ENCODE data around the gene AIF1L. TPM values are rescaled to one million over a fixed set of nuclear protein-coding genes. Genes with fewer than 3 reads are reported as not detected.

Gene AIF1L
- total and polyA plus RNA-seq, 3 donors from 2014 or later, result 8.3 to 24.6 (median 14.9) TPM

DNA sequence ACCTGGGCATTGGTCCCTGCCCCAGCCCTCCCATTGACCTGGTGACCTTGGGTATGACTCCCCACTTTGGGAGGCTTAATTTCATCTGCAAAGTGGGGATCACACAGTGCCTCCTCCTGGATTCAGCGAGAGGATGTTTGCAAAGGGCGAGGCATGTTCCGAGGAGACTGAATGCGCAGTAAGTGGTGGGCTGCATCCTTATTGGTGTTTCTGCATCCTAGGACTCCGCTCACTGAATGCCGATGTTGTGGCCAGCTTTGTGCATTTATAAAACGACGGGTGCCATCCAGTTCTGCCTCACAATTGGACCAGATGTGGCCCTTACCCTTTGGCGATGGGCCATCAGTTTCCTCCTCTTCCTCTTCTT, 23.5 kb upstream of the AIF1L start:
- no peaks in the 10 kb centered on the region for H3K36me3 ChIP-seq (ENCODE audit: low read depth, missing control alignments)
- TF ChIP-seq, protein P1, sequence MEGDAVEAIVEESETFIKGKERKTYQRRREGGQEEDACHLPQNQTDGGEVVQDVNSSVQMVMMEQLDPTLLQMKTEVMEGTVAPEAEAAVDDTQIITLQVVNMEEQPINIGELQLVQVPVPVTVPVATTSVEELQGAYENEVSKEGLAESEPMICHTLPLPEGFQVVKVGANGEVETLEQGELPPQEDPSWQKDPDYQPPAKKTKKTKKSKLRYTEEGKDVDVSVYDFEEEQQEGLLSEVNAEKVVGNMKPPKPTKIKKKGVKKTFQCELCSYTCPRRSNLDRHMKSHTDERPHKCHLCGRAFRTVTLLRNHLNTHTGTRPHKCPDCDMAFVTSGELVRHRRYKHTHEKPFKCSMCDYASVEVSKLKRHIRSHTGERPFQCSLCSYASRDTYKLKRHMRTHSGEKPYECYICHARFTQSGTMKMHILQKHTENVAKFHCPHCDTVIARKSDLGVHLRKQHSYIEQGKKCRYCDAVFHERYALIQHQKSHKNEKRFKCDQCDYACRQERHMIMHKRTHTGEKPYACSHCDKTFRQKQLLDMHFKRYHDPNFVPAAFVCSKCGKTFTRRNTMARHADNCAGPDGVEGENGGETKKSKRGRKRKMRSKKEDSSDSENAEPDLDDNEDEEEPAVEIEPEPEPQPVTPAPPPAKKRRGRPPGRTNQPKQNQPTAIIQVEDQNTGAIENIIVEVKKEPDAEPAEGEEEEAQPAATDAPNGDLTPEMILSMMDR (IDR thresholded peaks at IDR 0.05), result no peak
- no peaks in the 10 kb centered on the region for H3K4me1 ChIP-seq
- intact Hi-C loops (cut with DNase I; ENCODE audit: low total_unique reads), result no loop called here
- H3K27me3 ChIP-seq, result no peaks in the 10 kb centered on the region
- WGBS, 2 donors, result 86 to 91% methylated on average over 8 to 9 of the region's 9 CpGs
- H3K9me3 ChIP-seq, result no peaks in the 10 kb centered on the region
- DNase-seq, result no peak
- H3K27ac ChIP-seq, result no peak overlapping the region
- H3K4me3 ChIP-seq, result no peak overlapping the region

- TF ChIP-seq, protein P1 (IDR thresholded peaks at IDR 0.05), result no peak
- no peak for TF ChIP-seq POLR2A (IDR thresholded peaks at IDR 0.05)
- Histone ChIP-seq H3K4me3 (no peak overlapping the region), H3K4me1 (no peaks in the 10 kb centered on the region), H3K36me3 (ENCODE audit: low read depth, missing control alignments) (no peaks in the 10 kb centered on the region), H3K9me3 (no peaks in the 10 kb centered on the region), H3K27me3 (no peaks in the 10 kb centered on the region), H3K27ac (no peak overlapping the region)
- intact Hi-C loops (cut with DNase I; ENCODE audit: low total_unique reads), result no loop called here
- 85 to 86% methylated on average over 11 to 15 of the region's 15 CpGs for WGBS, 2 donors
- DNase-seq, result no peak
Measured at GRCh38 chr9:131076347-131077195, 19.8 kb upstream of the AIF1L start.

GRCh38 chr9:131078427-131079366, 17.6 kb upstream of the AIF1L start:
- Histone ChIP-seq H3K27ac (no peak overlapping the region), H3K4me3 (no peak overlapping the region), H3K36me3 (ENCODE audit: low read depth, missing control alignments) (no peaks in the 10 kb centered on the region), H3K9me3 (no peaks in the 10 kb centered on the region), H3K27me3 (no peaks in the 10 kb centered on the region), H3K4me1 (no peaks in the 10 kb centered on the region)
- TF ChIP-seq, protein P1 (IDR thresholded peaks at IDR 0.05), result no peak
- TF ChIP-seq POLR2A (IDR thresholded peaks at IDR 0.05), result no peak
- intact Hi-C loops (cut with DNase I; ENCODE audit: low total_unique reads), result no loop called here
- DNase-seq, result no peak
- WGBS, 2 donors, result 82 to 85% methylated on average over 3 to 17 of the region's 17 CpGs

GRCh38 chr9:131080589-131080988, 15.7 kb upstream of the AIF1L start:
- 75 to 79% methylated on average over 9 of the region's 9 CpGs for WGBS, 2 donors
- no peaks in the 10 kb centered on the region for H3K4me1 ChIP-seq

More at GRCh38 chr9:131080589-131080988, 15.7 kb upstream of the AIF1L start:
- intact Hi-C loops (cut with DNase I; ENCODE audit: low total_unique reads), result no loop called here
- Histone ChIP-seq H3K36me3 (ENCODE audit: low read depth, missing control alignments) (no peaks in the 10 kb centered on the region), H3K9me3 (no peaks in the 10 kb centered on the region), H3K27ac (no peak overlapping the region), H3K27me3 (no peaks in the 10 kb centered on the region), H3K4me3 (no peak overlapping the region)
- no peak for DNase-seq
- no peak for TF ChIP-seq POLR2A (IDR thresholded peaks at IDR 0.05)
- TF ChIP-seq, protein P1 (IDR thresholded peaks at IDR 0.05), result no peak
